Common myeloid progenitor, CD34-positive (primary cell): ENCODE data around the gene NSUN7.

Source experiments
- CTCF ChIA-PET: fragments of 350-600 bp; sonication (Branson Sonifier 250); formaldehyde crosslinking; loops from one replicate; lab custom pipeline; 2021; ENCODE audit warnings: antibody characterized with exemption; lab: Charles Lee
- POLR2A ChIA-PET: fragments of 350-600 bp; sonication (Branson Sonifier 250); formaldehyde crosslinking; loops from one replicate; lab custom pipeline; 2021; ENCODE audit warnings: antibody characterized with exemption; lab: Charles Lee
- DNase-seq, 3 donors: peaks; one replicate each; pipeline versions ENCODE4 v3.0.0 to v3.0.0-alpha.2; 2013
- H3K27ac ChIP-seq, 2 experiments: 1 replicate in 1 of 2; 2 replicates in 1 of 2; pipeline ENCODE4 v1.7.0; 2013; ENCODE audit warnings: inconsistent platforms in 2 of 2, low read length in 2 of 2, mild to moderate bottlenecking in 2 of 2, low read depth in 1 of 2, moderate library complexity in 1 of 2; ENCODE audit not compliant: severe bottlenecking in 2 of 2, insufficient read depth in 1 of 2, poor library complexity in 1 of 2
- H3K27me3 ChIP-seq, 5 experiments: replicated peaks in 2 of 5; 1 replicate in 3 of 5; 2 replicates in 2 of 5; pipeline versions ENCODE4 v1.6.1 to v1.7.0; 2013; ENCODE audit warnings: low read length in 4 of 5, mild to moderate bottlenecking in 2 of 5, moderate library complexity in 2 of 5, inconsistent platforms in 1 of 5; ENCODE audit not compliant: insufficient read depth in 5 of 5, control insufficient read depth in 4 of 5
- H3K36me3 ChIP-seq, 4 experiments: 1 replicate in 2 of 4; 2 replicates in 2 of 4; pipeline versions ENCODE4 v1.6.1 to v1.7.0; 2013; ENCODE audit warnings: low read length in 3 of 4, control low read depth in 1 of 4, mild to moderate bottlenecking in 1 of 4; ENCODE audit not compliant: control insufficient read depth in 4 of 4, insufficient read depth in 4 of 4
- H3K4me1 ChIP-seq, 4 experiments: 1 replicate in 3 of 4; 2 replicates in 1 of 4; pipeline versions ENCODE4 v1.6.1 to v1.7.1; 2013; ENCODE audit warnings: low read length in 3 of 4, mild to moderate bottlenecking in 3 of 4, control low read depth in 1 of 4, inconsistent platforms in 1 of 4, moderate library complexity in 1 of 4; ENCODE audit not compliant: control insufficient read depth in 4 of 4, insufficient read depth in 4 of 4; ENCODE audit errors: control extremely low read depth in 1 of 4
- H3K4me3 ChIP-seq, 7 experiments: 1 replicate in 4 of 7; 2 replicates in 3 of 7; pipeline versions ENCODE4 v1.5.1 to v1.7.0; 2013; ENCODE audit warnings: mild to moderate bottlenecking in 7 of 7, low read length in 6 of 7, moderate library complexity in 6 of 7, inconsistent platforms in 2 of 7, low read depth in 2 of 7, control low read depth in 1 of 7; ENCODE audit not compliant: insufficient read depth in 4 of 7, control insufficient read depth in 1 of 7; ENCODE audit errors: extremely low read depth in 1 of 7
- H3K9me3 ChIP-seq, 5 experiments: 1 replicate in 4 of 5; 2 replicates in 1 of 5; pipeline versions ENCODE4 v1.6.1 to v1.7.1; 2013; ENCODE audit warnings: low read length in 4 of 5, mild to moderate bottlenecking in 2 of 5, inconsistent platforms in 1 of 5, low read depth in 1 of 5, moderate library complexity in 1 of 5; ENCODE audit not compliant: control insufficient read depth in 4 of 5, insufficient read depth in 2 of 5; ENCODE audit errors: control extremely low read depth in 1 of 5
- WGBS: methylation state at CpG from one replicate; pipeline ENCODE4 v1.1.5; 2013; ENCODE audit not compliant: insufficient coverage; 5-methylcytosine and 5-hydroxymethylcytosine counted together

The NSUN7 gene

GRCh38 chr4:40723728-40724127, 26.0 kb upstream of the NSUN7 start:
- Histone ChIP-seq H3K4me1 (peaks cover 5 to 34% (median 15%) of the 10 kb centered on the region in 4 experiments), H3K27me3 (no peaks in the 10 kb centered on the region), H3K27ac (no peak overlapping the region), H3K4me3 (no peak overlapping the region), H3K9me3 (no peaks in the 10 kb centered on the region), H3K36me3 (no peaks in the 10 kb centered on the region)
- no peak for DNase-seq
- ChIA-PET CTCF (interaction anchor here (0.6 kb wide), 1 partner anchor 399 kb away, joined by 3 read pairs; no protein-coding TSS in a partner anchor), POLR2A (no interaction called here)
- 100% methylated on average over 1 of the region's 3 CpGs for WGBS

GRCh38 chr4:40728333-40728732, 21.4 kb upstream of the NSUN7 start:
- Histone ChIP-seq H3K36me3 (no peaks in the 10 kb centered on the region), H3K27me3 (no peaks in the 10 kb centered on the region), H3K27ac (no peak overlapping the region), H3K4me1 (peaks cover 15 to 45% (median 19%) of the 10 kb centered on the region in 4 experiments), H3K4me3 (no peak overlapping the region), H3K9me3 (no peaks in the 10 kb centered on the region)
- ChIA-PET CTCF (interaction anchor here (1.7 kb wide), 2 partner anchors 10 to 16 kb away, joined by 3 to 4 read pairs; no protein-coding TSS in a partner anchor), POLR2A (no interaction called here)
- no peak for DNase-seq
- WGBS = no CpG with 5 or more reads among the region's 3 CpGs

GRCh38 chr4:40729555-40729954, 20.2 kb upstream of the NSUN7 start:
- POLR2A ChIA-PET = no interaction called here
- H3K27ac ChIP-seq = no peak overlapping the region
- peaks cover 15 to 37% (median 16%) of the 10 kb centered on the region in 4 experiments for H3K4me1 ChIP-seq
- no peak for DNase-seq
- CTCF ChIA-PET = interaction anchor here (1.7 kb wide), 1 partner anchor 11 kb away, joined by 3 read pairs; no protein-coding TSS in a partner anchor
- no peaks in the 10 kb centered on the region for H3K36me3 ChIP-seq
- no peaks in the 10 kb centered on the region for H3K27me3 ChIP-seq
- H3K9me3 ChIP-seq = no peaks in the 10 kb centered on the region
- no peak overlapping the region for H3K4me3 ChIP-seq
- 100% methylated on average over 1 of the region's 1 CpG for WGBS

GRCh38 chr4:40730091-40730679, 19.6 kb upstream of the NSUN7 start:
- POLR2A ChIA-PET = no interaction called here
- DNase-seq = no peak
- Histone ChIP-seq H3K4me1 (peaks cover 15 to 37% (median 16%) of the 10 kb centered on the region in 4 experiments), H3K27me3 (no peaks in the 10 kb centered on the region), H3K27ac (no peak overlapping the region), H3K36me3 (no peaks in the 10 kb centered on the region), H3K9me3 (no peaks in the 10 kb centered on the region), H3K4me3 (no peak overlapping the region)
- 64% methylated on average over 2 of the region's 5 CpGs for WGBS
- CTCF ChIA-PET = interaction anchor here (1.7 kb wide), 1 partner anchor 11 kb away, joined by 3 read pairs; no protein-coding TSS in a partner anchor

- Histone ChIP-seq H3K36me3 (no peaks in the 10 kb centered on the region), H3K9me3 (no peaks in the 10 kb centered on the region), H3K27me3 (no peaks in the 10 kb centered on the region), H3K4me3 (peak overlapping the region in 1 of 7 experiments; percentile 44), H3K27ac (no peak overlapping the region), H3K4me1 (peaks cover 15 to 37% (median 16%) of the 10 kb centered on the region in 4 experiments)
- CTCF ChIA-PET = interaction anchor here (0.7 to 1.6 kb wide), 3 partner anchors 13 to 166 kb away, joined by 3 to 6 read pairs (median 3); no protein-coding TSS in a partner anchor
- POLR2A ChIA-PET = interaction anchor here (0.7 kb wide), 1 partner anchor 18 kb away, joined by 4 read pairs; no protein-coding TSS in a partner anchor
- DNase-seq = peak in 2 of 3 donors; percentile 36 to 46
Measured at GRCh38 chr4:40731361-40731760, 18.4 kb upstream of the NSUN7 start.

GRCh38 chr4:40731792-40732245, 17.9 kb upstream of the NSUN7 start:
- H3K27ac ChIP-seq = no peak overlapping the region
- H3K36me3 ChIP-seq = no peaks in the 10 kb centered on the region
- ChIA-PET CTCF (interaction anchor here (0.7 to 1.6 kb wide), 3 partner anchors 12 to 166 kb away, joined by 3 to 6 read pairs (median 3); no protein-coding TSS in a partner anchor), POLR2A (interaction anchor here (0.7 kb wide), 1 partner anchor 19 kb away, joined by 4 read pairs; no protein-coding TSS in a partner anchor)
- 81% methylated on average over 2 of the region's 6 CpGs for WGBS
- no peaks in the 10 kb centered on the region for H3K9me3 ChIP-seq
- peak overlapping the region in 1 of 7 experiments; percentile 44 for H3K4me3 ChIP-seq
- DNase-seq = peak in 2 of 3 donors; percentile 75
- no peaks in the 10 kb centered on the region for H3K27me3 ChIP-seq
- H3K4me1 ChIP-seq = peaks cover 15 to 37% (median 16%) of the 10 kb centered on the region in 4 experiments

GRCh38 chr4:40733752-40734151, 16.0 kb upstream of the NSUN7 start:
- ChIA-PET CTCF (interaction anchor here (1.3 to 5.9 kb wide), 5 partner anchors 21 to 190 kb away, joined by 3 to 57 read pairs (median 4); no protein-coding TSS in a partner anchor), POLR2A (no interaction called here)
- WGBS = 100% methylated on average over 3 of the region's 7 CpGs
- peaks cover 15 to 37% (median 16%) of the 10 kb centered on the region in 4 experiments for H3K4me1 ChIP-seq
- no peak overlapping the region for H3K4me3 ChIP-seq
- no peaks in the 10 kb centered on the region for H3K27me3 ChIP-seq
- no peaks in the 10 kb centered on the region for H3K36me3 ChIP-seq
- H3K27ac ChIP-seq = no peak overlapping the region
- DNase-seq = no peak
- H3K9me3 ChIP-seq = no peaks in the 10 kb centered on the region
